ENCODE measurements around the gene RIMS3.
A peak's percentile ranks its signal among the peaks of the same experiment; 100 is the strongest.
"Not testable (repeated sequence)": the region's sequence is repeated elsewhere in the genome, so short reads cannot be mapped to it uniquely, and the experiment has no call there.

The RIMS3 gene

DNA sequence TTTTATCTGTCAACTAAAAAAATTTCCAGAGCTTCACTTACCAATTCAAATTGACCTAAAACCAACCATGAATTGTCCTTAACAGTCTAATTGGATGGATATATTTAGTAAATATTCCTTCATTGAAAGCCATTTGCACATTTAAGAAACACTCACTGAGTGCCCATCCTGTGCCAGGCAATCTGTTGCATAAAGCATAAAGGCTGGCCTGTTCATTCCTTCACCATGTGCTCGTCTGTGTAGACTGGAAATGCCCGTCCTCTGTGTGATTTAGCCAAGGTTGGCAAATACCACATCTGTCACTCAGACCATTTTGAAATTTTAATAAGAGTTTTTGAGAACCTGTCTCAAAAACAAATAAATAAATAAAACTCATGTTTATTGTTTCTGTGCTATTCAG is 76.9 kb downstream of the RIMS3 start:
- no peak for DNase-seq

DNA sequence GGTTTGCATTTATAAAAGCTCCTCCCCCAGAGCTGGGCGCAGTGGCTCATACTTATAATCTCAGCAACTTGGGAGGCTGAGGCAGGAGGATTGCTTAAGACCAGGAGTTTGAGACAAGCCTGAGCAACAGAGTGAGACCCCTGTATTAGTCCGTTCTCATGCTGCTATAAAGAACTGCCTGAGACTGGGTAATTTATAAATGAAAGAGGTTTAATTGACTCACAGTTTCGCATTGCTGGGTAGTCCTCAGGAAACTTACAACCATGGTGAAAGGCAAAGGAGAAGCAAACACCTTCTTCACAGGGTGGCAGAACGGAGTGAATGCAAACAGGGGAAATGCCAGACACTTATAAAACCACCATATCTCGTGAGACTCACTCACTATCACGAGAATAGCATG is 81.5 kb downstream of the RIMS3 start:
- peak in 1 of 5 experiments; percentile 7 for DNase-seq

DNA sequence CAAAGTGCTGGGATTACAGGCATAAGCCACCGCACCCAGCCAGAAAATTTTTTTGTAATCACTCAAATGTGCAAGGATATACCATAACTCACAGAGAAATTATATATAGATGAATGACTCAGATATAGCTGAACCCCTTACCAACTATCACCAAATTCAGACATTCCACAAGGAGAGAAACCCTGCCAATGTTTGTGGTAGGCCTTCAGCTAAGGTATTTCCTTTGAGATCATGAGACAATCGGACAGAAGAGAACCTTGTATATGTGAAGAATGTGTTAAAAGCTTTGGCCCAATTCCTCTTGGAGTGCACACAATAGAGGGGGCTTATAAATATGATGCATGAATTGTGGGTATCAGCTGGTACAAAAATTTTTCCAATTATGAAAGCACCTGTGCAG is 83.4 kb downstream of the RIMS3 start:
- DNase-seq: no peak

DNA sequence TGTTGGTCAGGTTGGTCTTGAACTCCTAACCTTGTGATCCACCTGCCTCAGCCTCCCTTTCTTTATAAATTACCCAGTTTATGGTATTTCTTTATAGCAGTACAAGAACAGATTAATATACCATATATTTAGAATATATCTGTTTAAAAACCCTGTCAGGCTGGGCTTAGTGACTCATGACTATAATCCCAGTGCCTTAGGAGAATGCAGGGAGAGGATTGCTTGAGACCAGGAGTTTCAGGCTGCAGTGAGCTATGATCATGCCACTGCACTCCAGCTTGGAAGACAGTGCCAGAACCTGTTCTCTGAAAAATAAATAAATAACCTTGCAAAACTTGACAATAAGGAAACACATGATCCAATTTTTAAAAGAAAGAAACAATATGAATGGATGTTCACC is 90.1 kb downstream of the RIMS3 start:
- DNase-seq: no peak

DNA sequence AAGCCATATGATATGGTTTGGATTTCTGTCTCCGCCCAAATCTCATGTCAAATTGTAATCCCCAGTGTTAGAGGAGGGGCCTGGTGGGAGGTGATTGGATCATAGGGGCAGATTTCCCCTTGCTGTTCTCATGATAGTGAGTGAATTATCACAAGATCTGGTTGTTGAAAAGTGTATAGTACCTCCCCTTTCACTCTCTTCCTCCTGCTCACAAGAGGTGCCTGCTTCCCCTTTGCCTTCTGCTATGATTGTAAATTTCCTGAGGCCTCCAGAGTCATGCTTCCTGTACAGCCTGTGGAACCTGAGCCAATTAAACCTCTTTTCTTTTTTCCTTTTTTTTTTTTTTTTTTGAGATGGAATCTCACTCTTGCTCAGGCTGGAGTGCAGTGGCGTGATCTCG is 90.7 kb downstream of the RIMS3 start:
- not testable (repeated sequence) for DNase-seq

Measured in T-helper 2 cell (primary cell).